Memory B cell (primary cell): ENCODE data around the gene PPP1R1B.

Source experiments
- ATAC-seq: fragments of 150-1000 bp; cut with Tn5 transposase; 2 replicates; pipeline ENCODE4 v1.10.0; 2021; ENCODE audit warnings: low read depth, mild to moderate bottlenecking, moderate library complexity
- DNase-seq, 2 donors: peaks; one replicate each; pipeline ENCODE4 v3.0.0; 2022; ENCODE audit warnings: low spot score in 2 of 2
- H3K27ac Mint-ChIP-seq: one replicate; pipeline ENCODE4 v1.8.0; 2022; ENCODE audit warnings: mild to moderate bottlenecking, moderate library complexity, mixed read lengths
- H3K27me3 Mint-ChIP-seq: one replicate; pipeline ENCODE4 v1.8.0; 2022; ENCODE audit warnings: mixed read lengths
- H3K36me3 Mint-ChIP-seq: one replicate; pipeline ENCODE4 v1.8.0; 2022; ENCODE audit warnings: mild to moderate bottlenecking, mixed read lengths
- H3K4me1 Mint-ChIP-seq: one replicate; pipeline ENCODE4 v1.8.0; 2022; ENCODE audit warnings: mixed read lengths
- H3K4me3 Mint-ChIP-seq: one replicate; pipeline ENCODE4 v1.8.0; 2022; ENCODE audit warnings: mild to moderate bottlenecking, moderate library complexity, mixed read lengths
- H3K9me3 Mint-ChIP-seq: one replicate; pipeline ENCODE4 v1.8.0; 2022; ENCODE audit warnings: mixed read lengths

Gene PPP1R1B

GRCh38 chr17:39604911-39605491 is 21.8 kb upstream of the PPP1R1B start:
- H3K36me3 Mint-ChIP-seq, result no peaks in the 10 kb centered on the region
- peaks cover 34% of the 10 kb centered on the region for H3K27me3 Mint-ChIP-seq
- peak overlapping the region; percentile 53 for H3K27ac Mint-ChIP-seq
- DNase-seq (no peak), ATAC-seq (no peak)
- H3K9me3 Mint-ChIP-seq, result no peaks in the 10 kb centered on the region
- peaks cover 23% of the 10 kb centered on the region for H3K4me1 Mint-ChIP-seq
- peak overlapping the region; percentile 62 for H3K4me3 Mint-ChIP-seq

- H3K4me3 Mint-ChIP-seq, result peak overlapping the region; percentile 59
Observed at GRCh38 chr17:39605492-39606433, 21.0 kb upstream of the PPP1R1B start.

GRCh38 chr17:39606434-39607056 is 20.2 kb upstream of the PPP1R1B start:
- Mint-ChIP-seq H3K4me1 (peaks cover 22% of the 10 kb centered on the region), H3K36me3 (no peaks in the 10 kb centered on the region), H3K4me3 (peak overlapping the region; percentile 21), H3K27ac (peak overlapping the region; percentile 58), H3K27me3 (peaks cover 30% of the 10 kb centered on the region), H3K9me3 (no peaks in the 10 kb centered on the region)
- no peak for DNase-seq
- no peak for ATAC-seq

More at GRCh38 chr17:39605492-39606433, 21.0 kb upstream of the PPP1R1B start:
- DNase-seq (no peak), ATAC-seq (peak; percentile 28)
- Mint-ChIP-seq H3K36me3 (no peaks in the 10 kb centered on the region), H3K27ac (peak overlapping the region; percentile 53), H3K27me3 (peaks cover 33% of the 10 kb centered on the region), H3K4me1 (peaks cover 22% of the 10 kb centered on the region), H3K9me3 (no peaks in the 10 kb centered on the region)

GRCh38 chr17:39607057-39607850 is 19.5 kb upstream of the PPP1R1B start:
- Mint-ChIP-seq H3K27ac (peak overlapping the region; percentile 58), H3K9me3 (no peaks in the 10 kb centered on the region), H3K4me1 (peaks cover 22% of the 10 kb centered on the region), H3K36me3 (no peaks in the 10 kb centered on the region), H3K4me3 (peak overlapping the region; percentile 70), H3K27me3 (peaks cover 26% of the 10 kb centered on the region)
- ATAC-seq, result no peak
- no peak for DNase-seq

GRCh38 chr17:39607851-39608130 is 19.0 kb upstream of the PPP1R1B start, which contains the start of gene NEUROD2:
Gene NEUROD2 (minus strand): TSS chr17:39607920. CDS start chr17:39606599, 1,321 bp downstream.
- peaks cover 22% of the 10 kb centered on the region for H3K4me1 Mint-ChIP-seq
- peak within 1 kb of the TSS; percentile 58 for H3K27ac Mint-ChIP-seq
- H3K36me3 Mint-ChIP-seq, result no peaks in the 10 kb centered on the region
- peaks cover 27% of the 10 kb centered on the region for H3K27me3 Mint-ChIP-seq
- H3K4me3 Mint-ChIP-seq, result peak within 1 kb of the TSS; percentile 70
- no peak for DNase-seq
- ATAC-seq, result peak; percentile 42
- no peaks in the 10 kb centered on the region for H3K9me3 Mint-ChIP-seq

- Mint-ChIP-seq H3K27me3 (peaks cover 28% of the 10 kb centered on the region), H3K4me1 (peaks cover 18% of the 10 kb centered on the region), H3K4me3 (no peak overlapping the region), H3K27ac (no peak overlapping the region), H3K9me3 (no peaks in the 10 kb centered on the region), H3K36me3 (no peaks in the 10 kb centered on the region)
- ATAC-seq (no peak), DNase-seq (no peak)
Observed at GRCh38 chr17:39608142-39608981, 18.4 kb upstream of the PPP1R1B start.

- Mint-ChIP-seq H3K27ac (no peak overlapping the region), H3K4me1 (peaks cover 17% of the 10 kb centered on the region), H3K4me3 (no peak overlapping the region), H3K9me3 (no peaks in the 10 kb centered on the region), H3K27me3 (peaks cover 28% of the 10 kb centered on the region), H3K36me3 (no peaks in the 10 kb centered on the region)
- no peak for ATAC-seq
- no peak for DNase-seq
Observed at GRCh38 chr17:39609416-39610025, 17.2 kb upstream of the PPP1R1B start.

- DNase-seq (no peak), ATAC-seq (no peak)
- Mint-ChIP-seq H3K36me3 (no peaks in the 10 kb centered on the region), H3K9me3 (no peaks in the 10 kb centered on the region), H3K4me1 (peaks cover 16% of the 10 kb centered on the region), H3K27me3 (peaks cover 31% of the 10 kb centered on the region), H3K27ac (no peak overlapping the region), H3K4me3 (no peak overlapping the region)
Observed at GRCh38 chr17:39611401-39612112, 15.2 kb upstream of the PPP1R1B start.

GRCh38 chr17:39612291-39612894 is 14.4 kb upstream of the PPP1R1B start:
- H3K27ac Mint-ChIP-seq, result no peak overlapping the region
- peaks cover 11% of the 10 kb centered on the region for H3K4me1 Mint-ChIP-seq
- peaks cover 26% of the 10 kb centered on the region for H3K27me3 Mint-ChIP-seq
- DNase-seq (no peak), ATAC-seq (no peak)
- no peaks in the 10 kb centered on the region for H3K36me3 Mint-ChIP-seq
- H3K9me3 Mint-ChIP-seq, result no peaks in the 10 kb centered on the region
- H3K4me3 Mint-ChIP-seq, result no peak overlapping the region

GRCh38 chr17:39612935-39613464 is 13.8 kb upstream of the PPP1R1B start:
- H3K27me3 Mint-ChIP-seq, result peaks cover 25% of the 10 kb centered on the region
- H3K4me1 Mint-ChIP-seq, result peaks cover 11% of the 10 kb centered on the region
- no peaks in the 10 kb centered on the region for H3K36me3 Mint-ChIP-seq
- no peak overlapping the region for H3K27ac Mint-ChIP-seq
- DNase-seq, result no peak
- H3K9me3 Mint-ChIP-seq, result no peaks in the 10 kb centered on the region
- no peak for ATAC-seq
- no peak overlapping the region for H3K4me3 Mint-ChIP-seq

GRCh38 chr17:39614545-39615157 is 12.1 kb upstream of the PPP1R1B start:
- H3K36me3 Mint-ChIP-seq, result no peaks in the 10 kb centered on the region

More at GRCh38 chr17:39614545-39615157, 12.1 kb upstream of the PPP1R1B start:
- Mint-ChIP-seq H3K4me1 (peaks cover 17% of the 10 kb centered on the region), H3K27me3 (peaks cover 15% of the 10 kb centered on the region), H3K9me3 (no peaks in the 10 kb centered on the region), H3K4me3 (no peak overlapping the region), H3K27ac (no peak overlapping the region)
- DNase-seq, result no peak
- no peak for ATAC-seq
